NOMO-1 (cell line): ENCODE results near the gene HOXB2.

Source experiments
- DNase-seq, 2 experiments: peaks; one replicate each; lab custom pipeline; 2025; ENCODE audit not compliant: unreplicated experiment in 2 of 2; lab: John Stamatoyannopoulos, UW

The HOXB2 gene

GRCh38 chr17:48566717-48567116 is 21.8 kb upstream of the HOXB2 start:
- DNase-seq = no peak

- no peak for DNase-seq
Observed at GRCh38 chr17:48565925-48566710, 21.2 kb upstream of the HOXB2 start.

DNA sequence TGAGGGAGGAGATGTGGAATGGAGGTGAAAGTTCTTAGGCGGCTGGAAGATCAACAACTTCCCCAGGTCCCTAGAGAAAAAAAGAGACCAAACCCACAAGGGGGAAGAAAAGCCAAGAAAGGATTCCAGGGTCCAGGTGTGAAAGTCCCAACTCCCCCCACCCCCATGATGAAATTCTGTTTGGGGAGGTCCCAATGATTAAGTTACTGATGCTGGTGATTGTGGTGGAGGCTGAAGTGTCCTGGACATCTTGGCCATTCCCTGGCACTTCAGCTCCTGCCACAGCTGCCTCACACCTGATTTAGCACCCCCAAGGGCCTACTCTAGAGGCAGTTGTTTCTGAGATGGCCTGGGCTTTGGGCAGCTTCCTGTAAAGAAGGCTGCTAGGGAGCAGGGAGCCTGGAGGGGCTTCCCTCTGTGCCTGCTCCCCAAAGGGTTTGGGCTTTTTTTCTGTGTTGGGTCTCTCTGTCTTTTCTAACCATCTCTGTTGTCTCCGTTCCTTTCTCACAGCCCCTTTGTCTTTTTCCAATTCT is 20.2 kb upstream of the HOXB2 start:
- DNase-seq = no peak

- no peak for DNase-seq
Observed at GRCh38 chr17:48564188-48565021, 19.5 kb upstream of the HOXB2 start.

- no peak for DNase-seq
Observed at GRCh38 chr17:48563867-48564187, 18.9 kb upstream of the HOXB2 start.

DNA sequence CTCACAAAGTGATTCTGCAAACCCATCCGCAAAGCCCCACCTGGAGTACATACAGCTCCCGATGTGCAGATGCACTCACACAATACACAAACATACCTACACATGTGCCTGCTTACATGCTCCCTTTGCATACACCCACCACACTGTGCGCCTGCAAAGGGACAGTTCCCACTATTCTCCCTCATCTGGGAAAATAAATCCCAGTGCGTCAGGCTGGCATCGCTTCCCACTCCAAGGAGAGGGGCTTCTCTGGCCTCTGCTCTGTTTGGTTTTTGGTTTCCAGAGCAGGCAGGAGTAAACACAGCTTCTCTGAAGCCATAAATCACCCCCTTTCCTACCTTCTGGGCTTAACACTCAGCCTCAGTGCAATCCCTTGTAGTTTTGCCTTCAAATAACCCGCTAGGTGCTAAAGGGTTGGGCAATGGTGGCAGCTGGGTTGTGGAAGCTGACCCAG is 18.5 kb upstream of the HOXB2 start:
- no peak for DNase-seq

- DNase-seq = no peak
Observed at GRCh38 chr17:48562934-48563333, 18.0 kb upstream of the HOXB2 start.

GRCh38 chr17:48561884-48562810 is 17.2 kb upstream of the HOXB2 start:
- DNase-seq = no peak

DNA sequence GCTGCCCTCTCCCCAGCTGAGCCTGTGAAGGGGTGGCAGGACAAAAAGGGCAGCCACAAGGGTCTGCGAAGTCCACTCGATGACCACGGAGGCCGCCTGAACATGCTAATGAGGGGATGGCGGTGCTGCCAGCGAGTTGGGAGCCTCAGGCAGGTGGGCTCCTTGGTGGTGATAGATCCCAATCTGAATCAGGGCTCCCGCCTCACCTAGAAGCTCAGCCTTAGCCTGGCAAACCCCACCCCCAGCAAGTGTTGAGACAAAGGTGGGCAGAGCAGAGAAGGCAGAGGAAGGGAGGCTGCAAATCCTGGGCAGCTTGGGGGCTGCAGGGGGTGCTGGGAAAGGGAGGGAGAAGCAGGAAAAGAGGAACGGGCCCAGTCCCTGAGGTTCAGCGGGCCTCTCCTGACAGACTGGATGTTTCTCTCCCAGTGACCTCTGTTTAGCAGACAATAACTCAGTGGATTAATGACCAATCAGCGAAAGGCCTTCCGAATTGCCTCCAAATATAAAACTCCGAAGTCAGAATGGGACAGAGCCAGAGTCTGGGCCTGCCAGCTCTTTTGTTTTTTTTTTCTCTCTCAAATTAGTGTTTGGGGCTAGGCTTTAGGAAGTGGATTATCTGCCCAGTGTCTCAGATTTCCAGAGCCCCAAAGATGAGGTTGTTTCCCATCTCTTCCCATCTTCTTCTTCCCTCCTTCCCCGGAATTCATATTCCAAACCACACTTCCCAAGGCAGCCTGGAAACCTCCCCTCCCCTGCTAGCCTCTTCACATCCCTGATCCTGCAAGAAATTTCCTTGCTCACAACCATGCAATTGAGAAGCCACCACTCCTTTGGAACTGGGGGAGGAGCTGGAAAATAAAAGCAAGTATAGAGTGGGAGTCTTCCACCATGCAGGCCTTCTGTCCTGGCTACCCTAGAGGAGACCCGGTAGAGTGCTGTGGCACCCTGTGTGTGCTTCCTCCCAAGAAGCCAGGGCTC is 15.2 kb upstream of the HOXB2 start:
- DNase-seq = no peak

DNA sequence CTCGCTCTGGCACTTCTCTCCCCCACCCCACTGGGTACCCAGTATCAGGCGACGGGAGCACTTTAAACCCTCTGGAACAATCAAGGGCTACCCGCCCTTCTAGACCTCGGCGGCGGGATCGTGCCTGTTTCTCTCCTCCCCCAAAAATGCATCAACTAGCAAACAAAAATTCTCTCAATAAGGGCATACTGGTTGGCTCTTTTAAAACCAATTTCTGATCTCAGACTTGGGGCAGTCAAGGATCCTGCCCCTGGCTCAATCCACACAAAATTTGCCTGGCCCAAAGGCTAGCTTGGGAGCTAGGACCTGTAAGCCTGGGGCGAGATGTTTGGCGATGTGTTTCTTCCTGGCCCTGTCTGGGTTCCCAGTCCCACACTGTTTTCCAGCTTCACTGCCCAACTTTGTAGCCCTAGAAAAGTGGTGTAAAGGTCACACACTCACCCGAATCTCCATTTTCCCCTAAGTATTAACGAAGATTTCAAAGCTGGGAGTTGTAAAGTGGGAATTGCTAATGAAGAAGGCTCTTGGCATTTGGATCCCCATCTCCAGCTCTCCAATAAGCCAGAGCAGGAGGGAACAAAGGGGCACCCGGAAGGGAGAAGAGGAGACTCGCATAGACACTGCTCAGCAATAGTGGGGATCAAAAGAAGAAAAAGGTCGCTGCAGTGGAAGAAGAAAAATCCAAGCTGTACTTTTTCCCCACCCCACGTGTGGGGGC is 14.4 kb upstream of the HOXB2 start:
- DNase-seq = no peak

GRCh38 chr17:48558831-48559121 is 13.9 kb upstream of the HOXB2 start:
- no peak for DNase-seq

- DNase-seq = no peak
Observed at GRCh38 chr17:48558057-48558830, 13.3 kb upstream of the HOXB2 start.

- no peak for DNase-seq
Observed at GRCh38 chr17:48556576-48557401, 11.9 kb upstream of the HOXB2 start.

GRCh38 chr17:48556229-48556575 is 11.3 kb upstream of the HOXB2 start:
- DNase-seq = no peak

DNA sequence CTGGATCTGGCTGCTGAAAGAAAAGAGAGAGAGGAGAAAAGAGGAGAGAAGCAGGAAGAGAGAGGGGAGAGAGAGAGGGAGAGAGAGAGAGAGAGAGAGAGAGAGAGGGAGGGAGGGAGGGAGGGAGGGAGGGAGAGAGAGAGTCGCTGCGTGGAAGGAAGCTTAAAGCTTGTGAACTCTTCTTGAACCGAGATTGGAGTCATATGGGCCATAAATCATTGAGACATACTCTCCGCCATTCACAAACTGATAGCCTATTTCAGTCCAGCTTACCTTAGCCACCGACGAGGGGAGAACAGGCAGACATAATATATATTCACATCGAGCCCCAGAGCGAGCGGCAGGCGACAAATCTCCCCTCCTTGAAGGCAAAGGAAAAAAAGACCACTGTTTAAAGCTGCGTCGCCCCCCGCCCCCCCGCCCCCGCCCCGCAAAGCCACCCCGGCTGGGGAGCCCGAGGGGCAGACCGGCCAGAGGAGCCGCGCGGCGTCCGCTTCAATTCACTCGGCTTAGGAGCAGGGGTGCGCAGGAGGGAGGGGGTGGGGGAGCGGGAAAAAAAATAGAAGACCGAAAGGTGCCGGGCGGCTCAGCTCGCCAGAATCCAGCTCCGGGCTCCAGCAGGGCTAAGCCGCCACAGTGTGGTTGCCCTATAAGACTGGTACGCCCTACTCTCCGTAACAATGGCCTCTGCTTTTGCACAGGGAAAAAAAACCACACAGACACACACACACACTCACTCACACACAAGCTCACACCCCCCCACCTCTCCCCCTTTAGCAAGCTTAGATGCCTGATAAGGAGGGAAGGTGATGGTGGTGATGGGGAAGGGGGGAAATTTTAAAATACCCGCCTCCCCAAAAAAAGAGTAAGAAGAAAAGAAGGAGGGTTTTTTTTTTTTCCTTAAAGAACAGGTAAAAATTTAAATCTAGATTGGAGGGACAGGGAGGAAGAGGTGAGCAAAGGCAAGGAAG is 10.6 kb upstream of the HOXB2 start:
- peak in 1 of 2 experiments; percentile 21 for DNase-seq

GRCh38 chr17:48554412-48555257 is 9.7 kb upstream of the HOXB2 start:
- DNase-seq = no peak
